ENCODE measurements around the gene SLC26A11. TPM values are rescaled to one million over a fixed set of nuclear protein-coding genes. Genes with fewer than 3 reads are reported as not detected.

SLC26A11 gene
- total RNA-seq, 2 experiments from 2014 or later, result 46.5 to 50.9 TPM

- no peak overlapping the region for H3K4me3 Mint-ChIP-seq
- peaks cover 63% of the 10 kb centered on the region for H3K36me3 ChIP-seq (ENCODE audit: insufficient read depth, low read length)
Observed at GRCh38 chr17:80283116-80283852, 63.1 kb downstream of the SLC26A11 start.

GRCh38 chr17:80284631-80285030, 64.4 kb downstream of the SLC26A11 start:
- Histone ChIP-seq H3K36me3 (ENCODE audit: insufficient read depth, low read length) (peaks cover 66% of the 10 kb centered on the region), H3K4me1 (ENCODE audit: insufficient read depth, low read length) (peaks cover 11% of the 10 kb centered on the region), H3K9me3 (ENCODE audit: control insufficient read depth in 1 of 2, insufficient read depth in 1 of 2, low read length in 2 of 2) (no peaks in the 10 kb centered on the region), H3K27ac (ENCODE audit: low read depth in 1 of 2, low read length in 2 of 2) (no peak overlapping the region), H3K27me3 (ENCODE audit: control insufficient read depth in 1 of 2, insufficient read depth in 2 of 2, low read length in 2 of 2) (no peaks in the 10 kb centered on the region), H3K4me3 (ENCODE audit: low read length) (no peak overlapping the region)
- Mint-ChIP-seq H3K36me3 (ENCODE audit: low read depth) (peaks cover 67% of the 10 kb centered on the region), H3K4me3 (no peak overlapping the region), H3K27me3 (no peaks in the 10 kb centered on the region), H3K9me3 (no peaks in the 10 kb centered on the region), H3K4me1 (ENCODE audit: low read depth) (peaks cover 6% of the 10 kb centered on the region), H3K27ac (peak overlapping the region; percentile 54)
- ChIA-PET POLR2A (interaction anchor here (0.8 kb wide), 1 partner anchor 19 kb away, joined by 5 read pairs; no protein-coding TSS in a partner anchor), CTCF (interaction anchor here (0.6 kb wide), 1 partner anchor 16 kb away, joined by 4 read pairs; no protein-coding TSS in a partner anchor)
- ATAC-seq (ENCODE audit: poor library complexity) (no peak), DNase-seq (peak in 1 of 14 experiments; percentile 23)
- intact Hi-C loops (cut with DNase I, micrococcal nuclease), result no loop called here
- TF ChIP-seq CTCF (IDR thresholded peaks at IDR 0.05), result no peak

More at GRCh38 chr17:80283116-80283852, 63.1 kb downstream of the SLC26A11 start:
- H3K4me1 ChIP-seq (ENCODE audit: insufficient read depth, low read length), result peaks cover 11% of the 10 kb centered on the region
- ATAC-seq (ENCODE audit: poor library complexity) (no peak), DNase-seq (no peak)
- TF ChIP-seq CTCF (IDR thresholded peaks at IDR 0.05), result no peak
- Mint-ChIP-seq H3K4me1 (ENCODE audit: low read depth) (peaks cover 8% of the 10 kb centered on the region), H3K27me3 (no peaks in the 10 kb centered on the region), H3K36me3 (ENCODE audit: low read depth) (peaks cover 66% of the 10 kb centered on the region), H3K27ac (peak overlapping the region; percentile 9), H3K9me3 (no peaks in the 10 kb centered on the region)
- ChIA-PET CTCF (no interaction called here), POLR2A (no interaction called here)
- no peaks in the 10 kb centered on the region for H3K9me3 ChIP-seq (ENCODE audit: control insufficient read depth in 1 of 2, insufficient read depth in 1 of 2, low read length in 2 of 2)
- no peaks in the 10 kb centered on the region for H3K27me3 ChIP-seq (ENCODE audit: control insufficient read depth in 1 of 2, insufficient read depth in 2 of 2, low read length in 2 of 2)
- intact Hi-C loops (cut with DNase I, micrococcal nuclease), result no loop called here
- H3K4me3 ChIP-seq (ENCODE audit: low read length), result no peak overlapping the region
- H3K27ac ChIP-seq (ENCODE audit: low read depth in 1 of 2, low read length in 2 of 2), result no peak overlapping the region

GRCh38 chr17:80285237-80285920, 65.2 kb downstream of the SLC26A11 start:
- Histone ChIP-seq H3K27ac (ENCODE audit: low read depth in 1 of 2, low read length in 2 of 2) (no peak overlapping the region), H3K36me3 (ENCODE audit: insufficient read depth, low read length) (peaks cover 68% of the 10 kb centered on the region), H3K27me3 (ENCODE audit: control insufficient read depth in 1 of 2, insufficient read depth in 2 of 2, low read length in 2 of 2) (no peaks in the 10 kb centered on the region), H3K4me1 (ENCODE audit: insufficient read depth, low read length) (peaks cover 11% of the 10 kb centered on the region), H3K4me3 (ENCODE audit: low read length) (no peak overlapping the region), H3K9me3 (ENCODE audit: control insufficient read depth in 1 of 2, insufficient read depth in 1 of 2, low read length in 2 of 2) (no peaks in the 10 kb centered on the region)
- Mint-ChIP-seq H3K27me3 (no peaks in the 10 kb centered on the region), H3K4me1 (ENCODE audit: low read depth) (no peaks in the 10 kb centered on the region), H3K36me3 (ENCODE audit: low read depth) (peaks cover 67% of the 10 kb centered on the region), H3K4me3 (no peak overlapping the region), H3K9me3 (no peaks in the 10 kb centered on the region), H3K27ac (no peak overlapping the region)
- POLR2A ChIA-PET, result no interaction called here
- no peak for ATAC-seq (ENCODE audit: poor library complexity)
- TF ChIP-seq CTCF (IDR thresholded peaks at IDR 0.05), result no peak
- intact Hi-C loops (cut with DNase I, micrococcal nuclease), result no loop called here
- CTCF ChIA-PET, result no interaction called here
- no peak for DNase-seq

Data from CD4-positive, alpha-beta T cell (primary cell).